ENCODE results near the gene HACD2.

Gene HACD2

GRCh38 chr3:123571264-123571972 is 13.4 kb downstream of the HACD2 start:
- DNase-seq (ENCODE audit: low spot score), result no peak

GRCh38 chr3:123568875-123569274 is 16.0 kb downstream of the HACD2 start:
- no peak for DNase-seq (ENCODE audit: low spot score)

GRCh38 chr3:123568034-123568433 is 16.8 kb downstream of the HACD2 start:
- DNase-seq (ENCODE audit: low spot score), result no peak

- DNase-seq (ENCODE audit: low spot score), result no peak
Measured at GRCh38 chr3:123564056-123564455, 20.8 kb downstream of the HACD2 start.

GRCh38 chr3:123562547-123562946 is 22.3 kb downstream of the HACD2 start:
- no peak for DNase-seq (ENCODE audit: low spot score)

GRCh38 chr3:123561188-123561587 is 23.7 kb downstream of the HACD2 start:
- DNase-seq (ENCODE audit: low spot score), result no peak

GRCh38 chr3:123559040-123559861 is 25.6 kb downstream of the HACD2 start:
- peak; percentile 16 for DNase-seq (ENCODE audit: low spot score)

- DNase-seq (ENCODE audit: low spot score), result peak; percentile 15
Measured at GRCh38 chr3:123553536-123553935, 31.3 kb downstream of the HACD2 start.

GRCh38 chr3:123552768-123553167 is 32.1 kb downstream of the HACD2 start:
- DNase-seq (ENCODE audit: low spot score), result no peak

GRCh38 chr3:123552095-123552714 is 32.6 kb downstream of the HACD2 start:
- DNase-seq (ENCODE audit: low spot score), result no peak

- no peak for DNase-seq (ENCODE audit: low spot score)
Measured at GRCh38 chr3:123547881-123548519, 36.9 kb downstream of the HACD2 start.

- no peak for DNase-seq (ENCODE audit: low spot score)
Measured at GRCh38 chr3:123546133-123546755, 38.6 kb downstream of the HACD2 start.

- DNase-seq (ENCODE audit: low spot score), result no peak
Measured at GRCh38 chr3:123543950-123544349, 40.9 kb downstream of the HACD2 start.

- DNase-seq (ENCODE audit: low spot score), result no peak
Measured at GRCh38 chr3:123540285-123540684, 44.6 kb downstream of the HACD2 start.

GRCh38 chr3:123536153-123536895 is 48.5 kb downstream of the HACD2 start:
- DNase-seq (ENCODE audit: low spot score), result no peak

GRCh38 chr3:123535580-123535979 is 49.3 kb downstream of the HACD2 start:
- peak; percentile 31 for DNase-seq (ENCODE audit: low spot score)

GRCh38 chr3:123534264-123534663 is 50.6 kb downstream of the HACD2 start:
- no peak for DNase-seq (ENCODE audit: low spot score)

GRCh38 chr3:123533554-123534159 is 51.2 kb downstream of the HACD2 start:
- no peak for DNase-seq (ENCODE audit: low spot score)

GRCh38 chr3:123528130-123528529 is 56.7 kb downstream of the HACD2 start:
- DNase-seq (ENCODE audit: low spot score), result no peak

GRCh38 chr3:123527046-123527445 is 57.8 kb downstream of the HACD2 start:
- no peak for DNase-seq (ENCODE audit: low spot score)

GRCh38 chr3:123526474-123526873 is 58.4 kb downstream of the HACD2 start:
- no peak for DNase-seq (ENCODE audit: low spot score)
